ENCODE data around the gene NRG3.

- TF ChIP-seq ZFP30 (CRISPR knock-in tag; IDR thresholded peaks at IDR 0.05) (no peak), RARB (CRISPR knock-in tag; IDR thresholded peaks at IDR 0.05) (no peak), ISL1 (CRISPR knock-in tag; IDR thresholded peaks at IDR 0.05) (no peak), ARNTL (CRISPR knock-in tag; IDR thresholded peaks at IDR 0.05; ENCODE audit: borderline replicate concordance, low read depth) (no peak), PATZ1 (CRISPR knock-in tag; IDR thresholded peaks at IDR 0.05; ENCODE audit: borderline replicate concordance) (no peak), CREB5 (CRISPR knock-in tag; IDR thresholded peaks at IDR 0.05; ENCODE audit: low read depth) (no peak), TSHZ2 (CRISPR knock-in tag; IDR thresholded peaks at IDR 0.05) (no peak), GLIS3 (CRISPR knock-in tag; IDR thresholded peaks at IDR 0.05) (no peak), CSRNP3 (CRISPR knock-in tag; IDR thresholded peaks at IDR 0.05) (no peak), SNAI2 (CRISPR knock-in tag; IDR thresholded peaks at IDR 0.05) (no peak), POU6F1 (CRISPR knock-in tag; IDR thresholded peaks at IDR 0.05; ENCODE audit: borderline replicate concordance, low read depth) (no peak), CSDC2 (CRISPR knock-in tag; IDR thresholded peaks at IDR 0.05) (no peak), TOX (CRISPR knock-in tag; IDR thresholded peaks at IDR 0.05; ENCODE audit: borderline replicate concordance) (no peak)
Observed at GRCh38 chr10:81863771-81864170, 11.2 kb upstream of the NRG3 start.
